K562 (cell line): ENCODE results near the gene YOD1. TPM values are rescaled to one million over a fixed set of nuclear protein-coding genes. Genes with fewer than 3 reads are reported as not detected.

Experiments used
- HDAC1 ChIP-seq, 2 experiments: fragments of 450-650 bp; IDR thresholded peaks; 2 replicates each; pipeline ENCODE4 v1.6.1; 2016 to 2017; ENCODE audit warnings: inconsistent platforms in 1 of 2, mild to moderate bottlenecking in 1 of 2, moderate library complexity in 1 of 2
- HNRNPLL ChIP-seq: fragments of 200-400 bp; formaldehyde crosslinking; IDR thresholded peaks from 2 replicates; pipeline ENCODE4 v1.6.1; 2017; ENCODE audit warnings: low read length, low read depth, mild to moderate bottlenecking; ENCODE audit not compliant: poor library complexity, severe bottlenecking
- HSF4 ChIP-seq: fragments of 250-450 bp; sonication (Bioruptor Pico); IDR thresholded peaks from 2 replicates; pipeline ENCODE4 v2.1.2; 2022; ENCODE audit warnings: mild to moderate bottlenecking, moderate library complexity, borderline replicate concordance
- KDM2B ChIP-seq: fragments of 250-450 bp; sonication (Bioruptor Pico); IDR thresholded peaks from 2 replicates; pipeline ENCODE4 v1.8.0; 2021; ENCODE audit warnings: mild to moderate bottlenecking, moderate library complexity
- NR0B1 ChIP-seq: fragments of 450-650 bp; IDR thresholded peaks from one replicate; pipeline ENCODE4 v1.6.1; 2018; ENCODE audit warnings: mild to moderate bottlenecking, moderate library complexity; ENCODE audit not compliant: partially characterized antibody
- RAD21 ChIP-seq, 2 experiments: fragments of 250-450 bp in 1 of 2; fragments of 450-650 bp in 1 of 2; sonication (Bioruptor Pico) in 1 of 2; formaldehyde crosslinking in 1 of 2; IDR thresholded peaks in 1 of 2; conservative IDR thresholded peaks in 1 of 2; 2 replicates each; pipeline versions ENCODE4 v1.4.0 to v1.8.0; 2020 to 2022; ENCODE audit warnings: mild to moderate bottlenecking in 2 of 2, moderate library complexity in 1 of 2
- RCOR1 ChIP-seq, 2 experiments: IDR thresholded peaks; 2 replicates each; pipeline ENCODE4 v1.6.1; 2012; ENCODE audit warnings: low read depth in 2 of 2, low read length in 2 of 2, borderline replicate concordance in 1 of 2, improper control_type of control experiment in 1 of 2
- XRCC4 ChIP-seq: IDR thresholded peaks from one replicate; pipeline ENCODE4 v1.6.1; 2011; ENCODE audit not compliant: insufficient read depth, insufficient read length; ENCODE audit errors: extremely low read depth
- ZNF23 ChIP-seq: fragments of 250-450 bp; sonication (Bioruptor Pico); IDR thresholded peaks from 2 replicates; pipeline ENCODE4 v1.4.0; 2020; ENCODE audit warnings: mild to moderate bottlenecking
- ZNF263 ChIP-seq: sonication (generic); formaldehyde crosslinking; IDR thresholded peaks from 2 replicates; pipeline ENCODE4 v1.8.0; 2022; ENCODE audit warnings: mild to moderate bottlenecking, missing genetic modification reagents, borderline replicate concordance
- ZNF316 ChIP-seq: fragments of 450-650 bp; IDR thresholded peaks from 2 replicates; pipeline ENCODE4 v1.6.1; 2016
- polyA plus RNA-seq, 8 experiments: library from polyadenylated mRNA; depleted of rRNA in 4 of 8; stranded (reverse) in 5 of 8; unstranded in 3 of 8; fragments of >200 nt; fragmentation: Nextera tagmentation in 2 of 8; fragmentation: Illumina TruSeq in 1 of 8; extraction: Ambion mirVana in 2 of 8; extraction: Trizol in 1 of 8; gene quantifications; 2 replicates each; pipeline versions ENCODE4 v1.2.1 to v1.2.3, GENCODE V29; 2011 to 2014; ENCODE audit warnings: inconsistent platforms in 1 of 8, missing spikeins in 1 of 8
- total RNA-seq, 7 experiments: library from RNA; depleted of rRNA in 6 of 7; stranded (reverse); fragments of >200 nt in 6 of 7; fragmentation: Illumina TruSeq in 2 of 7; extraction: Trizol in 2 of 7; gene quantifications; 2 replicates each; pipeline versions ENCODE4 v1.2.1 to v1.2.3, GENCODE V29; 2011 to 2021; ENCODE audit warnings: low replicate concordance in 1 of 7
- TF ChIP-seq, protein P1 (sequence below), 2 experiments: fragments of 450-650 bp; IDR thresholded peaks; 2 replicates each; pipeline ENCODE4 v1.6.1; 2016
- TF ChIP-seq, protein P2 (sequence below): fragments of 250-450 bp; sonication (Bioruptor Pico); IDR thresholded peaks from 2 replicates; pipeline ENCODE4 v1.4.0; 2020; ENCODE audit warnings: mild to moderate bottlenecking, moderate library complexity, borderline replicate concordance

Gene YOD1
- total and polyA plus RNA-seq, 9 of the 15 experiments (the other 6 are each of a cell fraction or from before 2014, with no cell fraction given), result 18.2 to 78.1 (median 46.9) TPM

GRCh38 chr1:207032528-207033017 lies 18.4 kb downstream of the YOD1 start, which contains the start of gene C1orf116 (continued):
- TF ChIP-seq NR0B1, result no peak
- no peak for TF ChIP-seq HNRNPLL
- TF ChIP-seq, protein P1, sequence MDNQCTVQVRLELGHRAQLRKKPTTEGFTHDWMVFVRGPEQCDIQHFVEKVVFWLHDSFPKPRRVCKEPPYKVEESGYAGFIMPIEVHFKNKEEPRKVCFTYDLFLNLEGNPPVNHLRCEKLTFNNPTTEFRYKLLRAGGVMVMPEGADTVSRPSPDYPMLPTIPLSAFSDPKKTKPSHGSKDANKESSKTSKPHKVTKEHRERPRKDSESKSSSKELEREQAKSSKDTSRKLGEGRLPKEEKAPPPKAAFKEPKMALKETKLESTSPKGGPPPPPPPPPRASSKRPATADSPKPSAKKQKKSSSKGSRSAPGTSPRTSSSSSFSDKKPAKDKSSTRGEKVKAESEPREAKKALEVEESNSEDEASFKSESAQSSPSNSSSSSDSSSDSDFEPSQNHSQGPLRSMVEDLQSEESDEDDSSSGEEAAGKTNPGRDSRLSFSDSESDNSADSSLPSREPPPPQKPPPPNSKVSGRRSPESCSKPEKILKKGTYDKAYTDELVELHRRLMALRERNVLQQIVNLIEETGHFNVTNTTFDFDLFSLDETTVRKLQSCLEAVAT (IDR thresholded peaks at IDR 0.05), result 0 out of 4 replicates have a peak, but pooled peaks of 1 of the 2 experiments have one; percentile 15
- TF ChIP-seq KDM2B (CRISPR knock-in tag), result no peak
- no peak for TF ChIP-seq RAD21 (CRISPR knock-in tag; conservative IDR thresholded peaks at IDR 0.05 in 1 of 2, IDR thresholded peaks at IDR 0.05 in 1 of 2)
- no peak for TF ChIP-seq XRCC4
- TF ChIP-seq HDAC1 (IDR thresholded peaks at IDR 0.05), result peak in 1 of 2 experiments; percentile 70; a peak in 2 of 4 replicates
- TF ChIP-seq ZNF263 (CRISPR knock-in tag), result peak; percentile 29; the same call in 1 of the 2 replicates
- TF ChIP-seq ZNF23 (CRISPR knock-in tag), result no peak
- TF ChIP-seq, protein P2, sequence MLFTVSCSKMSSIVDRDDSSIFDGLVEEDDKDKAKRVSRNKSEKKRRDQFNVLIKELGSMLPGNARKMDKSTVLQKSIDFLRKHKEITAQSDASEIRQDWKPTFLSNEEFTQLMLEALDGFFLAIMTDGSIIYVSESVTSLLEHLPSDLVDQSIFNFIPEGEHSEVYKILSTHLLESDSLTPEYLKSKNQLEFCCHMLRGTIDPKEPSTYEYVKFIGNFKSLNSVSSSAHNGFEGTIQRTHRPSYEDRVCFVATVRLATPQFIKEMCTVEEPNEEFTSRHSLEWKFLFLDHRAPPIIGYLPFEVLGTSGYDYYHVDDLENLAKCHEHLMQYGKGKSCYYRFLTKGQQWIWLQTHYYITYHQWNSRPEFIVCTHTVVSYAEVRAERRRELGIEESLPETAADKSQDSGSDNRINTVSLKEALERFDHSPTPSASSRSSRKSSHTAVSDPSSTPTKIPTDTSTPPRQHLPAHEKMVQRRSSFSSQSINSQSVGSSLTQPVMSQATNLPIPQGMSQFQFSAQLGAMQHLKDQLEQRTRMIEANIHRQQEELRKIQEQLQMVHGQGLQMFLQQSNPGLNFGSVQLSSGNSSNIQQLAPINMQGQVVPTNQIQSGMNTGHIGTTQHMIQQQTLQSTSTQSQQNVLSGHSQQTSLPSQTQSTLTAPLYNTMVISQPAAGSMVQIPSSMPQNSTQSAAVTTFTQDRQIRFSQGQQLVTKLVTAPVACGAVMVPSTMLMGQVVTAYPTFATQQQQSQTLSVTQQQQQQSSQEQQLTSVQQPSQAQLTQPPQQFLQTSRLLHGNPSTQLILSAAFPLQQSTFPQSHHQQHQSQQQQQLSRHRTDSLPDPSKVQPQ (CRISPR knock-in tag), result no peak
- peak; percentile 53 for TF ChIP-seq ZNF316
- peak in 1 of 2 experiments; percentile 75; a peak in 2 of 4 replicates for TF ChIP-seq RCOR1 (IDR thresholded peaks at IDR 0.05; ENCODE audit: borderline replicate concordance in 1 of 2, low read depth in 2 of 2, low read length in 2 of 2)
- TF ChIP-seq HSF4, result no peak
